Measurements from ENCODE around the gene LRRC28.

The LRRC28 gene

DNA sequence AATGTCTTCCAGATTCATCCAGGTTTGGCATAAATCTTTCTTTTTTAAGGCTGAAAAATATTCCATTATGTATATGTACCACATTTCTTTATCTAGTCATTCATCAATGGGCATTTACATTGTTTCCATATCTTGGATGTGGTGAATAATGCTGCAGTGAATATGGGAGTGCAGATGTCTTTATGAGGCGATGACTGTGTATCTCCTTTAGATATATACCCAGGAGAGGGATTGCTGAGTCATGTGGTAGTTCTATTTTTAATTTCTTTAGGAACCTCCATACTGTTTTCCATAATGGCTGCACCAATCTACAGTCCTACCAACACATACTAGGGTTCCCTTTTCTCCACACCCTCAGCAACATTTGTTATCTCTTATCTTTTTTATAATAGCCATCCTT lies 96.3 kb downstream of the LRRC28 start:
- H3K4me3 ChIP-seq (ENCODE audit: low read length): no peak overlapping the region
- no peaks in the 10 kb centered on the region for H3K36me3 ChIP-seq (ENCODE audit: insufficient read depth, low read length)
- H3K4me1 ChIP-seq (ENCODE audit: control insufficient read depth, insufficient read depth, low read length): no peaks in the 10 kb centered on the region
- H3K9ac ChIP-seq (ENCODE audit: low read depth, low read length): no peak overlapping the region
- no peaks in the 10 kb centered on the region for H3K9me3 ChIP-seq (replicated peaks; ENCODE audit: low read length)
- H3K4me2 ChIP-seq (ENCODE audit: low read length): no peak overlapping the region
- H3K27me3 ChIP-seq (ENCODE audit: control insufficient read depth, insufficient read depth, low read length): no peaks in the 10 kb centered on the region

DNA sequence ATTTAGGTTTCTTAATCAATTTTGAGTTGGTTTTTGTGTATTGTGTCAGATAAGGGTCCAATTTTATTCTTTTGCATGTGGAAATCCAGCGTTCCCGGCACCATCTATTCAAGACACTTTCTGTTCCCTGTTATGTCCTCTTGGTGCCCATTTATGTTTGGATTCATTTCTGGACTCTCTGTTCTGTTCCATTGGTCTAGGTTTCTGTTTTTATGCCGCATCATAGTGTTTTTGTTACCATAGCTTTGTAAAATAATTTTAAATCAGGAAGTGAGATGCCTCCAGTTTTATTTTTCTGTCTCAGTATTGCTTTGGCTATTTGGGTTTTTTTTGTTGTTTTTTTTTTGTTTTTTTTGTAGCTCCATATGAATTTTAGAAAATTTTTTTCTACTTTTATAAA lies 97.1 kb downstream of the LRRC28 start:
- Histone ChIP-seq H3K4me3 (ENCODE audit: low read length) (no peak overlapping the region), H3K36me3 (ENCODE audit: insufficient read depth, low read length) (no peaks in the 10 kb centered on the region), H3K4me2 (ENCODE audit: low read length) (no peak overlapping the region), H3K9ac (ENCODE audit: low read depth, low read length) (no peak overlapping the region), H3K9me3 (replicated peaks; ENCODE audit: low read length) (no peaks in the 10 kb centered on the region), H3K27me3 (ENCODE audit: control insufficient read depth, insufficient read depth, low read length) (no peaks in the 10 kb centered on the region), H3K4me1 (ENCODE audit: control insufficient read depth, insufficient read depth, low read length) (no peaks in the 10 kb centered on the region)

DNA sequence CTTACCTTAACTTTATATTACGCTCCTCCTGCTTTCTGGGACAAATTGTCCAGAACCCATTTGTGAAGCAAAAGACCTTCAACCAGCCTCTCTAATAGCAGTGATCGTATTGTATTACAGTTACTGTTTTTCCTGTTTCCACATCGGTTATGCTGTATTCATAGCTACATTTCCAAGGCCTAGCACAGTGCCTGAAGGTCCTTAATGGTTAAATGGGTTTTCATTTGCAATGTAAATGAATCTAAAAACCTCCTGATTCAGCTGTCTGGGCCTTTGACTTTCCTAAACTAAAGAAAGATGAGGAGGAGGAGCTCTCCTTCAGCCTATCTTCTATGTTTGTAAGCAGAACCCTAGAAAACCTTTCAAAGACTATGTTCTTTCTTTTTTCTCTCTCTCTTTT lies 99.1 kb downstream of the LRRC28 start:
- no peak overlapping the region for H3K4me2 ChIP-seq (ENCODE audit: low read length)
- no peaks in the 10 kb centered on the region for H3K36me3 ChIP-seq (ENCODE audit: insufficient read depth, low read length)
- H3K27me3 ChIP-seq (ENCODE audit: control insufficient read depth, insufficient read depth, low read length): no peaks in the 10 kb centered on the region
- no peaks in the 10 kb centered on the region for H3K9me3 ChIP-seq (replicated peaks; ENCODE audit: low read length)
- H3K9ac ChIP-seq (ENCODE audit: low read depth, low read length): no peak overlapping the region
- no peaks in the 10 kb centered on the region for H3K4me1 ChIP-seq (ENCODE audit: control insufficient read depth, insufficient read depth, low read length)
- H3K4me3 ChIP-seq (ENCODE audit: low read length): no peak overlapping the region

DNA sequence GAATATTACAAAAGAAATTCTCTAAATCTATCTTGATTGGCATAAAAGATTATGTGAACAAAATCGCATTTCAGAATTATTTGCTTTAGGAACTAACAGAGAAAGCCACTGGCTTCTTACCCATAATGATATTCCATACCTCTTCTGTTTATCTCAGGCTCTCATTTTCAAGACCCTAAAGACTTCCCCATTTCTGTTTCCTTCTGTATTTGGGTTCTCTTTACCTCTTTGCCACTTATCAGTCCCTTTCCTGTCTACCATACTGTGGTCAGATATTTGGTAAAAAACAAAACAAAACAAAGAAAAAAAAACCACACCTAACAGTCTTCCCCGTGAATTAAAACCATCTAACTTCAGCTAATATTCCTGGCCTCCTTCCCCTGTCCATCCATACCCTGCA lies 108.5 kb downstream of the LRRC28 start:
- Histone ChIP-seq H3K9me3 (replicated peaks; ENCODE audit: low read length) (no peaks in the 10 kb centered on the region), H3K4me1 (ENCODE audit: control insufficient read depth, insufficient read depth, low read length) (no peaks in the 10 kb centered on the region), H3K4me2 (ENCODE audit: low read length) (no peak overlapping the region), H3K4me3 (ENCODE audit: low read length) (no peak overlapping the region), H3K36me3 (ENCODE audit: insufficient read depth, low read length) (no peaks in the 10 kb centered on the region), H3K9ac (ENCODE audit: low read depth, low read length) (no peak overlapping the region), H3K27me3 (ENCODE audit: control insufficient read depth, insufficient read depth, low read length) (no peaks in the 10 kb centered on the region)

DNA sequence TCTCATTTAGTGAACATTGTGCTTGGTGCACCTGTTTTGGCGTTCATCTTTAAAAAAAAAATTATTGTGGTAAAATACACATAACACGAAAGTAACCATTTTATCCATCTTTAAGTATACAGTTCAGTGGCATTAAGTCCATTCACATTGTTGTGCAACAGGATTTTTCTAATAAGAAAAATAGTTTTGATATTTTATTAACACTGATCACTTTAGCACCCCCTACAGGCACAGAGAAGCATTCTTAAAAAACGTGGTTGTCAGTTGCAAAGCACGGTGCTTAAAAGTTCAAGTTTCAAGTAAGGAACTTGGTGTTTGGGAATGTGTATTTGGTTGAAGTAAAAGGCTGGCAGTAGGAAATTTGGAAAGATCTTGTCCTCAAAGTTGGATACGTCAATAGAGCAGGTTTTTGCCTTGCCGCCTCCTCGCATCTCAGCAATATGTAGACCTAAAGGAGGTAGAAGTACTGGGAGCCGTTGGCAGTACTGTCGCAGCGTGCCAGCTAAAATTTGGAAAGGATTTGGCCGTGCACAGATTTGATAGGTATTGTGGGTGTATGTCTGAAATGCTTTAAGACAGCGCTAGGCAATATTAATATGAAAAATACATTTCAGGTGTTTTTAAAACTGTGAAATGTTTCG lies 110.4 kb downstream of the LRRC28 start:
- no peaks in the 10 kb centered on the region for H3K9me3 ChIP-seq (replicated peaks; ENCODE audit: low read length)
- no peak overlapping the region for H3K9ac ChIP-seq (ENCODE audit: low read depth, low read length)
- H3K36me3 ChIP-seq (ENCODE audit: insufficient read depth, low read length): no peaks in the 10 kb centered on the region
- H3K4me2 ChIP-seq (ENCODE audit: low read length): no peak overlapping the region
- H3K4me1 ChIP-seq (ENCODE audit: control insufficient read depth, insufficient read depth, low read length): no peaks in the 10 kb centered on the region
- no peak overlapping the region for H3K4me3 ChIP-seq (ENCODE audit: low read length)
- H3K27me3 ChIP-seq (ENCODE audit: control insufficient read depth, insufficient read depth, low read length): no peaks in the 10 kb centered on the region

DNA sequence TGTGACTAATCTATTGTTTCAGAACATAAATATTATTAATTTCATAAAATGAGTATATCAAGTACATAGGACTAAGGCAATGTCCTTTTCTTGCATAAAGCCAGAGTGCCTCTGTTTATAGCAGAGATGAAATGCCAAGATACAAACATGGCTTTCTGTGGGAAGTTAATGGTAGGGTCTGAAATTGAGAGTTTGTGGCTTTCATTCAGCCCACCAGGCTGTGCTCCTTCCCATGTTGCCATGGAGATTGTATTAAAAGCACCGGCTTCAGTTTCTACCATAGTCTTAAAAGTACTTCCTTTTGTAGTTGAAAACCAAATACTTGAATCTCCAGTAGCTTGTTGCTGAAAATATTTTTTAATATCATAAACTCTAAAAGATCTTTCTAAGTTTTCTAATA lies 114.0 kb downstream of the LRRC28 start:
- Histone ChIP-seq H3K27me3 (ENCODE audit: control insufficient read depth, insufficient read depth, low read length) (no peaks in the 10 kb centered on the region), H3K36me3 (ENCODE audit: insufficient read depth, low read length) (peaks cover 5% of the 10 kb centered on the region), H3K4me1 (ENCODE audit: control insufficient read depth, insufficient read depth, low read length) (no peaks in the 10 kb centered on the region), H3K9me3 (replicated peaks; ENCODE audit: low read length) (no peaks in the 10 kb centered on the region), H3K4me2 (ENCODE audit: low read length) (no peak overlapping the region), H3K4me3 (ENCODE audit: low read length) (no peak overlapping the region), H3K9ac (ENCODE audit: low read depth, low read length) (no peak overlapping the region)

DNA sequence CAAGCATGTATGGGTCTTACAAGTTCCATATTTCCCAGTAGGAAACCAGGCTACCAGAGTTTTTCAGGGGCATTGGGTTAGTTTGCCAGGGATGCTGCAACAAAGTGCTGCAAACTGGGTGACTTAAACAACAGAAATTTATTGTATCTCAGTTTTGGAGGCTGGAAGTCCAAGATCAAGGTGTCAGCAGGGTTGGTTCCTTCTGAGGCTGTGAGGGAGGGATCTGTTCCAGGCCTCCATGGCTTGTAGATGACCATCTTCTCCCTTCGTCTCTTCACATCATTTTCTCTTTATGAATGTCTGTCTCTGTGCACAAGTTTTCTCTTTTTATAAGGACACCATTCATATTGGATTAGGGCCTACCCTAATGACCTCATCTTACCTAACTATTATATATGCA lies 114.7 kb downstream of the LRRC28 start:
- no peak overlapping the region for H3K9ac ChIP-seq (ENCODE audit: low read depth, low read length)
- H3K4me1 ChIP-seq (ENCODE audit: control insufficient read depth, insufficient read depth, low read length): no peaks in the 10 kb centered on the region
- no peaks in the 10 kb centered on the region for H3K27me3 ChIP-seq (ENCODE audit: control insufficient read depth, insufficient read depth, low read length)
- H3K36me3 ChIP-seq (ENCODE audit: insufficient read depth, low read length): peaks cover 5% of the 10 kb centered on the region
- H3K4me2 ChIP-seq (ENCODE audit: low read length): no peak overlapping the region
- H3K4me3 ChIP-seq (ENCODE audit: low read length): no peak overlapping the region
- H3K9me3 ChIP-seq (replicated peaks; ENCODE audit: low read length): no peaks in the 10 kb centered on the region

DNA sequence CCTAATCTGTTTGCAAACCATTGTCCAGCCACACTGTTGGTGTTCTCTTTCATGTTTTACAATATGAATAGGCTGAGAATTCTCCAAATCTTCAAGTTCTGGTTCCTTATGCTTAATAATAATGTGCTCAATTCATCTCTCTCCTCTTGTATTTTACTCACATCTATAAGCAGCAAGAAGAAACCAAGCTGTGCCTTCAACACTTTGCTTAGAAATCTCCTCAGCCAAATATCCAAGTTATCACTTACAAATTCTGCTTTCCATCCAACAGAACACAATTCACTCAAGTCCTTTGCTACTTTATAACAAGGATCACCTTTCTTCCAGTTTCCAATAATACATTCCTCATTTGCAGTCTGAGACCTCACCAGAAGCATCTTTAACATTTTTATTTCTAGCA lies 117.5 kb downstream of the LRRC28 start:
- H3K4me1 ChIP-seq (ENCODE audit: control insufficient read depth, insufficient read depth, low read length): no peaks in the 10 kb centered on the region
- H3K27me3 ChIP-seq (ENCODE audit: control insufficient read depth, insufficient read depth, low read length): no peaks in the 10 kb centered on the region
- H3K4me3 ChIP-seq (ENCODE audit: low read length): no peak overlapping the region
- no peak overlapping the region for H3K4me2 ChIP-seq (ENCODE audit: low read length)
- no peak overlapping the region for H3K9ac ChIP-seq (ENCODE audit: low read depth, low read length)
- H3K9me3 ChIP-seq (replicated peaks; ENCODE audit: low read length): no peaks in the 10 kb centered on the region
- H3K36me3 ChIP-seq (ENCODE audit: insufficient read depth, low read length): peaks cover 5% of the 10 kb centered on the region

DNA sequence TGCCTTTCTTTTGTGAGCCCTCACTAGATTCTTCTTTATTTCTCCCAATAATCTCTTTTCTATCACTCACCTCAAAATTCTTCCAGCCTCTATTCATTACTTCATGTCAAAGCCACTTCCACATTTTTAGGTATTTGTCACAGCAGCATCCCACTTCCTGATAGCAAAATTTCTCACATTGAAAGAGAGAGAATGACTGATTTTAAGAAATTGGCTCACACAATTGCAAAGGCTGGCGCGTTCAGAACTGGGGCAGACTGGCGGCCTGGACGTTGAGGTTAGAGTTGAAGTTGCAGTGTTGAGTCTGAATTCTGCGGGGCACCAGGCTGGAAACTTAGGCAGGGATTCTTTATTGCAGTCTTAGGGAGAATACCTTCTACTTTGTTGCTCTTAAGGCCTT lies 117.9 kb downstream of the LRRC28 start:
- Histone ChIP-seq H3K4me3 (ENCODE audit: low read length) (no peak overlapping the region), H3K4me1 (ENCODE audit: control insufficient read depth, insufficient read depth, low read length) (no peaks in the 10 kb centered on the region), H3K9ac (ENCODE audit: low read depth, low read length) (no peak overlapping the region)

DNA sequence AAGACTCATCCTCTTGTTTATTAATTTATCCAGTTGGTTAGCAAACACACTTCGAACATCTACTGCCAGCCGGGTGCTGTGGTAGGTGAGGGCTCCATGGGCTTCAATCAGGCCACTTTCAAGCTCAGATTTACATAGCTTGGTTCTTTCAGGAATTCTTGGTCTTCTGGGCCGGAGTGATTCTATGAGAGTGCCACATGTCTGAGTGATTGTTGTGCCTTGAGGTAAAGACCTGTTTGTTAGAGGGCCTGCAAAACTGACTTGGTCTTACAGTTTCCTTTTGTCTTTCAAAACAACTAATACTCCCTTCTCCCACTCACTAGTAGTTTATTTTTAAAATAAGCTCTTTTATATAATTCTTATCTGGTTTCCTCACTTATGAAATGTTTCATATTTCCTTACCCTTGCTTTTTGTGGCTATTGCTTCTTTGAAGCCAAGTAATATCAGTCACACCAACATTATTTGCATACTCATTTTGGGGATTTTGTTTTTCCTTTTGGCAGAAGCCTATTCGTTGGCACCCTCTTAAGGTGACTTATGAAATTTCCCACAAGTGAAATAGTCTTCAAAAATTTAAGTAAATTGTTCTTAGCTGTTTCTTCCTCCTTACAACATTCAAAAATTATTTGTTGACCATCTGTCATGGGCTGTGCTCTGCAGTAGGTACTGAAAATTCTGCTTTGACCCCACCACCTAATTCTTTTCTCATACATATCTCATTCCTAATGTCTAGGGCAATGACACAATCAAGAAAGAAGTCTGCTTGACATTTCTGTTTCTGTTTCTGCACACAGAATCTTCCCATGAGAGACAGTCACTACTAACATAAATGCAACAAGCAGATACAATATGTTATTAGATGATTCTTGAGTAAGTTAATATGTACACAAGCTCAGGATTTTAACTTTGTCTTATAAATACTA lies 120.2 kb downstream of the LRRC28 start:
- H3K4me2 ChIP-seq (ENCODE audit: low read length): no peak overlapping the region
- peaks cover 5% of the 10 kb centered on the region for H3K36me3 ChIP-seq (ENCODE audit: insufficient read depth, low read length)
- H3K9ac ChIP-seq (ENCODE audit: low read depth, low read length): no peak overlapping the region
- H3K4me1 ChIP-seq (ENCODE audit: control insufficient read depth, insufficient read depth, low read length): no peaks in the 10 kb centered on the region
- H3K9me3 ChIP-seq (replicated peaks; ENCODE audit: low read length): no peaks in the 10 kb centered on the region
- H3K4me3 ChIP-seq (ENCODE audit: low read length): no peak overlapping the region
- no peaks in the 10 kb centered on the region for H3K27me3 ChIP-seq (ENCODE audit: control insufficient read depth, insufficient read depth, low read length)

More for the DNA sequence above, 117.9 kb downstream of the LRRC28 start:
- no peaks in the 10 kb centered on the region for H3K9me3 ChIP-seq (replicated peaks; ENCODE audit: low read length)
- H3K4me2 ChIP-seq (ENCODE audit: low read length): no peak overlapping the region
- H3K36me3 ChIP-seq (ENCODE audit: insufficient read depth, low read length): peaks cover 5% of the 10 kb centered on the region
- H3K27me3 ChIP-seq (ENCODE audit: control insufficient read depth, insufficient read depth, low read length): no peaks in the 10 kb centered on the region

DNA sequence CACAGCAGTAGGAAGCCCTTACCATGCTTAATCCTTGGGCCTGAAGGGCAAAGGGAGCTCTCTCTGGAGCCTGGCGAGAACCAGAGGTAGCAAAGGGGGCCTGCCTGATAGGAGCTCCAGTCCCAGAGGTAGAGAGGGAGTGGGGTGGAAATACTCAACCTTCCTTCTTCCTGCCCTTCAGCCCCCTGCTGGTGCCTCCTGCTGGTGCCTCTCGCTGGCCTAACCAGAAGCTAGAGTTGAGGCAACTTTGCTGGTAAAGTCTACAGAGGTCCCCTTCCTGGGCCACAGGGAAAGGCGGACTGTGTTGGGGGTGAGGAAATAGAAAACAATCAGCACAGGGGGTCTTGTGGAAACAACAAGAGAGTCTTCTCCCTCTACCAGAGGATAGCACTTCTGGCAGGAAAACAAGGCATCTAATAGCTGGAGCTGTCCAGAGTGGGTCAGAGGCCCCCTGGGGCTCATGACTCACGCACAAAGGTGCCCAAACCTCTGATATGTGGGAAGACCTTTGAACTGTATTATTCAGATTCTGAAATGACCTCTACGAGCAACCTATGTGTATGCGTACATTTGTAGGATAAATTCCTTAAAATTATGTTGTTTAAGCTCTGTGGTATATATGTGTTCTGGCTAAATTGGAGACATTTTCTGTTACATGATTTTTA lies 133.9 kb downstream of the LRRC28 start:
- no peaks in the 10 kb centered on the region for H3K36me3 ChIP-seq (ENCODE audit: insufficient read depth, low read length)
- H3K4me2 ChIP-seq (ENCODE audit: low read length): no peak overlapping the region
- peaks cover 12% of the 10 kb centered on the region for H3K4me1 ChIP-seq (ENCODE audit: control insufficient read depth, insufficient read depth, low read length)
- H3K27me3 ChIP-seq (ENCODE audit: control insufficient read depth, insufficient read depth, low read length): no peaks in the 10 kb centered on the region
- H3K9ac ChIP-seq (ENCODE audit: low read depth, low read length): no peak overlapping the region
- H3K4me3 ChIP-seq (ENCODE audit: low read length): no peak overlapping the region
- H3K9me3 ChIP-seq (replicated peaks; ENCODE audit: low read length): no peaks in the 10 kb centered on the region

Data from skeletal muscle satellite cell (primary cell).